Neural cell (in vitro differentiated cells): Measurements from ENCODE around the gene RAB27B. TPM values are rescaled to one million over a fixed set of nuclear protein-coding genes. Genes with fewer than 3 reads are reported as not detected.

ENCODE experiments used
- H2AFZ ChIP-seq: fragments of 200-600, 300-800 bp; sonication (generic), shearing (Covaris generic); 2 replicates; pipeline ENCODE4 v1.6.0; 2014; ENCODE audit warnings: low read depth, mild to moderate bottlenecking, antibody characterized with exemption, low read length, moderate library complexity
- H3F3A ChIP-seq: fragments of 200-600 bp; shearing (Covaris generic); 2 replicates; pipeline ENCODE4 v1.6.1; 2016; ENCODE audit warnings: mild to moderate bottlenecking, moderate library complexity, mixed read lengths, antibody characterized with exemption, low read length; ENCODE audit not compliant: insufficient read depth, poor library complexity, severe bottlenecking
- H3K27ac ChIP-seq: fragments of 200-600, 300-800 bp; sonication (generic), shearing (Covaris generic); 2 replicates; pipeline ENCODE4 v1.5.1; 2014; ENCODE audit warnings: mild to moderate bottlenecking, low read length, moderate library complexity
- H3K27me3 ChIP-seq: fragments of 300-800, 200-600 bp; sonication (generic), shearing (Covaris generic); 2 replicates; pipeline ENCODE4 v1.6.0; 2014; ENCODE audit warnings: mild to moderate bottlenecking, low read depth, low read length, moderate library complexity; ENCODE audit not compliant: insufficient read depth
- H3K36me3 ChIP-seq: fragments of 300-800, 200-600 bp; sonication (generic), shearing (Covaris generic); 2 replicates; pipeline ENCODE4 v1.5.1; 2014; ENCODE audit warnings: mild to moderate bottlenecking, antibody characterized with exemption, low read length, moderate library complexity; ENCODE audit not compliant: insufficient read depth
- H3K4me2 ChIP-seq: fragments of 300-800, 200-600 bp; sonication (generic), shearing (Covaris generic); 2 replicates; pipeline ENCODE4 v1.6.0; 2014; ENCODE audit warnings: mild to moderate bottlenecking, low read length
- H3K4me3 ChIP-seq: fragments of 300-800, 200-600 bp; sonication (generic), shearing (Covaris generic); 2 replicates; pipeline ENCODE4 v1.5.1; 2014; ENCODE audit warnings: mild to moderate bottlenecking, low read length, moderate library complexity
- H3K79me2 ChIP-seq: fragments of 200-600 bp; shearing (Covaris generic); replicated peaks from 2 replicates; pipeline ENCODE4 v1.6.0; 2014; ENCODE audit warnings: mild to moderate bottlenecking, low read length, moderate library complexity; ENCODE audit not compliant: insufficient read depth
- H3K9ac ChIP-seq: fragments of 300-800, 200-600 bp; sonication (generic), shearing (Covaris generic); 2 replicates; pipeline ENCODE4 v1.6.1; 2016; ENCODE audit warnings: mild to moderate bottlenecking, low read length, mixed read lengths
- H3K9me2 ChIP-seq: fragments of 200-600 bp; shearing (Covaris generic); 2 replicates; pipeline ENCODE4 v1.6.1; 2016; ENCODE audit warnings: mild to moderate bottlenecking, low read length, mixed read lengths; ENCODE audit not compliant: insufficient read depth
- H3K9me3 ChIP-seq: fragments of 200-600, 300-800 bp; sonication (generic), shearing (Covaris generic); 2 replicates; pipeline ENCODE4 v1.6.1; 2016; ENCODE audit warnings: mild to moderate bottlenecking, mixed run types, low read length, moderate library complexity, mixed read lengths
- H4K20me1 ChIP-seq: fragments of 200-600 bp; shearing (Covaris generic); 2 replicates; pipeline ENCODE4 v1.6.1; 2016; ENCODE audit warnings: mild to moderate bottlenecking, mixed run types; ENCODE audit not compliant: insufficient read depth
- EP300 ChIP-seq: fragments of 450-650 bp; conservative IDR thresholded peaks from 2 replicates; pipeline ENCODE4 v1.6.1; 2014; ENCODE audit warnings: antibody characterized with exemption, mild to moderate bottlenecking, moderate library complexity; ENCODE audit not compliant: poor library complexity, severe bottlenecking
- EZH2 ChIP-seq: fragments of 200-600, 300-800 bp; shearing (Covaris generic), sonication (generic); IDR thresholded peaks from 2 replicates; pipeline ENCODE4 v1.6.1; 2014; ENCODE audit warnings: antibody characterized with exemption, low read length, borderline replicate concordance, mild to moderate bottlenecking; ENCODE audit not compliant: insufficient read depth, poor library complexity, severe bottlenecking
- MXI1 ChIP-seq: fragments of 450-650 bp; conservative IDR thresholded peaks from 2 replicates; pipeline ENCODE4 v1.6.1; 2014; ENCODE audit warnings: antibody characterized with exemption, mild to moderate bottlenecking; ENCODE audit not compliant: poor library complexity, severe bottlenecking
- POLR2AphosphoS5 ChIP-seq: IDR thresholded peaks from 2 replicates; pipeline ENCODE4 v1.6.1; 2012
- RAD21 ChIP-seq: fragments of 450-650 bp; conservative IDR thresholded peaks from 2 replicates; pipeline ENCODE4 v1.6.1; 2014; ENCODE audit warnings: antibody characterized with exemption, mild to moderate bottlenecking, moderate library complexity
- SMC3 ChIP-seq: fragments of 450-650 bp; conservative IDR thresholded peaks from 2 replicates; pipeline ENCODE4 v1.6.1; 2014; ENCODE audit warnings: antibody characterized with exemption, mild to moderate bottlenecking, moderate library complexity; ENCODE audit not compliant: poor library complexity
- TAF1 ChIP-seq: IDR thresholded peaks from 2 replicates; pipeline ENCODE4 v1.6.1; 2012; ENCODE audit warnings: low read depth
- polyA plus RNA-seq: library from polyadenylated mRNA; depleted of rRNA; stranded (reverse); fragments of >200 nt; gene quantifications from 2 replicates; pipeline ENCODE4 v1.2.3, GENCODE V29; 2014
- TF ChIP-seq, protein P1 (sequence below): IDR thresholded peaks from 2 replicates; pipeline ENCODE4 v1.6.1; 2012; ENCODE audit warnings: borderline replicate concordance
- TF ChIP-seq, protein P2 (sequence below): fragments of 450-650 bp; IDR thresholded peaks from 2 replicates; pipeline ENCODE4 v1.5.1; 2014; ENCODE audit warnings: antibody characterized with exemption, mild to moderate bottlenecking, moderate library complexity; ENCODE audit not compliant: poor library complexity, severe bottlenecking

The RAB27B gene
- polyA plus RNA-seq, 1 donor from 2014 or later = 37.3 TPM

DNA sequence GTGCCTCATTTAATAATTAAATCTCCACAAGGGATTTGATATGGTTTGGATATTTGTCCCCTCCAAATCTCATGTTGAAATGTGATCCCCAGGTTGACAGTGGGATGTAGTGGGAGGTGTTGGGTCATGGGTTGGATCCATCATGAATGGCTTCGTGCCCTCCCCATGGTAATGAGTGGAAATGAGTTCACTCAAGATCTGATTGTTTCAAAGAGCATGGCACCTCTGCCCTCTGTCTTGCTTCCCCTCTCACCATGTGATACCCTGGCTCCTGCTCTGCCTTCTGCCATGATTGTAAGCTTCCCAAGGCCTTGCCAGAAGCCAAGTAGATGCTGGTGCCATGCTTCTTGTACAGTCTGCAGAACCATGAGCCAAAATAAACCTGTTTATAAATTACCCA lies 15.0 kb upstream of the RAB27B start:
- no peak overlapping the region for H3K9ac ChIP-seq
- no peak overlapping the region for H3K4me2 ChIP-seq
- no peak overlapping the region for H3K4me3 ChIP-seq
- no peaks in the 10 kb centered on the region for H3F3A ChIP-seq
- H3K9me2 ChIP-seq = no peaks in the 10 kb centered on the region
- H3K27ac ChIP-seq = no peak overlapping the region
- H3K36me3 ChIP-seq = no peaks in the 10 kb centered on the region
- H4K20me1 ChIP-seq = no peaks in the 10 kb centered on the region
- TF ChIP-seq EP300 = no peak
- TF ChIP-seq MXI1 = no peak
- no peak for TF ChIP-seq RAD21
- TF ChIP-seq, protein P1, sequence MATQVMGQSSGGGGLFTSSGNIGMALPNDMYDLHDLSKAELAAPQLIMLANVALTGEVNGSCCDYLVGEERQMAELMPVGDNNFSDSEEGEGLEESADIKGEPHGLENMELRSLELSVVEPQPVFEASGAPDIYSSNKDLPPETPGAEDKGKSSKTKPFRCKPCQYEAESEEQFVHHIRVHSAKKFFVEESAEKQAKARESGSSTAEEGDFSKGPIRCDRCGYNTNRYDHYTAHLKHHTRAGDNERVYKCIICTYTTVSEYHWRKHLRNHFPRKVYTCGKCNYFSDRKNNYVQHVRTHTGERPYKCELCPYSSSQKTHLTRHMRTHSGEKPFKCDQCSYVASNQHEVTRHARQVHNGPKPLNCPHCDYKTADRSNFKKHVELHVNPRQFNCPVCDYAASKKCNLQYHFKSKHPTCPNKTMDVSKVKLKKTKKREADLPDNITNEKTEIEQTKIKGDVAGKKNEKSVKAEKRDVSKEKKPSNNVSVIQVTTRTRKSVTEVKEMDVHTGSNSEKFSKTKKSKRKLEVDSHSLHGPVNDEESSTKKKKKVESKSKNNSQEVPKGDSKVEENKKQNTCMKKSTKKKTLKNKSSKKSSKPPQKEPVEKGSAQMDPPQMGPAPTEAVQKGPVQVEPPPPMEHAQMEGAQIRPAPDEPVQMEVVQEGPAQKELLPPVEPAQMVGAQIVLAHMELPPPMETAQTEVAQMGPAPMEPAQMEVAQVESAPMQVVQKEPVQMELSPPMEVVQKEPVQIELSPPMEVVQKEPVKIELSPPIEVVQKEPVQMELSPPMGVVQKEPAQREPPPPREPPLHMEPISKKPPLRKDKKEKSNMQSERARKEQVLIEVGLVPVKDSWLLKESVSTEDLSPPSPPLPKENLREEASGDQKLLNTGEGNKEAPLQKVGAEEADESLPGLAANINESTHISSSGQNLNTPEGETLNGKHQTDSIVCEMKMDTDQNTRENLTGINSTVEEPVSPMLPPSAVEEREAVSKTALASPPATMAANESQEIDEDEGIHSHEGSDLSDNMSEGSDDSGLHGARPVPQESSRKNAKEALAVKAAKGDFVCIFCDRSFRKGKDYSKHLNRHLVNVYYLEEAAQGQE = no peak
- TF ChIP-seq TAF1 = no peak
- TF ChIP-seq, protein P2, sequence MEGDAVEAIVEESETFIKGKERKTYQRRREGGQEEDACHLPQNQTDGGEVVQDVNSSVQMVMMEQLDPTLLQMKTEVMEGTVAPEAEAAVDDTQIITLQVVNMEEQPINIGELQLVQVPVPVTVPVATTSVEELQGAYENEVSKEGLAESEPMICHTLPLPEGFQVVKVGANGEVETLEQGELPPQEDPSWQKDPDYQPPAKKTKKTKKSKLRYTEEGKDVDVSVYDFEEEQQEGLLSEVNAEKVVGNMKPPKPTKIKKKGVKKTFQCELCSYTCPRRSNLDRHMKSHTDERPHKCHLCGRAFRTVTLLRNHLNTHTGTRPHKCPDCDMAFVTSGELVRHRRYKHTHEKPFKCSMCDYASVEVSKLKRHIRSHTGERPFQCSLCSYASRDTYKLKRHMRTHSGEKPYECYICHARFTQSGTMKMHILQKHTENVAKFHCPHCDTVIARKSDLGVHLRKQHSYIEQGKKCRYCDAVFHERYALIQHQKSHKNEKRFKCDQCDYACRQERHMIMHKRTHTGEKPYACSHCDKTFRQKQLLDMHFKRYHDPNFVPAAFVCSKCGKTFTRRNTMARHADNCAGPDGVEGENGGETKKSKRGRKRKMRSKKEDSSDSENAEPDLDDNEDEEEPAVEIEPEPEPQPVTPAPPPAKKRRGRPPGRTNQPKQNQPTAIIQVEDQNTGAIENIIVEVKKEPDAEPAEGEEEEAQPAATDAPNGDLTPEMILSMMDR = no peak
- TF ChIP-seq POLR2AphosphoS5 = no peak
- no peak for TF ChIP-seq SMC3
- TF ChIP-seq EZH2 = no peak
- no peaks in the 10 kb centered on the region for H3K27me3 ChIP-seq
- no peak overlapping the region for H2AFZ ChIP-seq
- H3K9me3 ChIP-seq = no peaks in the 10 kb centered on the region
- H3K79me2 ChIP-seq = no peaks in the 10 kb centered on the region

DNA sequence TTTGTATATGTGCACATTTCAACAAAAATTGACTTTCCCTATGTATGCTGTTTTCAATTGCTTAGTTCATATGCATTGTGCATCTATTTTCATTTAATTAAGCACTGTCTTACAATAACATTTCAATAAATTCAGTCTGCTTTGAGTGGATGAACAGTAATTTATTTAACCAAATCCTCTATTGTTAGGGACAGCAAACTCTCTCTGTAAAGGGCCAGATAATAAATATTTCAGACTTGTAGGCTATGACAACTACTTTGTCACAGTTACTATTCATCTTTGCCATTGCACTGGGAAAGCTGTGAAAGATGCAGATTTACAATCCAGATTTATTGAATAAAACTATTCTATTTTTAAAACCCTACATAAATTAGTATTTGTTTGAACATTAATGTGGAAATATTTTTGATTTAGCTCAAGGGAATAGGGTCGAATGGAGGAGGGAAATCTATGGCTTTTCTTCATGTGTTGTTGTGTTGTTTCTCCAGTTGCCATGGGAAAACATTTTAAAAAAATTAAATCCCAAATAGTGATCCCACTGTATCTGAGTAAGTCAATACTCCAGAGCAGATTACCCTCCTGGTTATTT lies 14.2 kb upstream of the RAB27B start:
- H2AFZ ChIP-seq = no peak overlapping the region
- H3K9me2 ChIP-seq = no peaks in the 10 kb centered on the region
- H3K9ac ChIP-seq = no peak overlapping the region
- no peaks in the 10 kb centered on the region for H4K20me1 ChIP-seq
- no peaks in the 10 kb centered on the region for H3K9me3 ChIP-seq
- no peak overlapping the region for H3K4me2 ChIP-seq
- H3K27ac ChIP-seq = no peak overlapping the region
- no peak overlapping the region for H3K4me3 ChIP-seq
- H3K36me3 ChIP-seq = no peaks in the 10 kb centered on the region
- no peaks in the 10 kb centered on the region for H3K27me3 ChIP-seq
- no peaks in the 10 kb centered on the region for H3F3A ChIP-seq
- TF ChIP-seq MXI1 = no peak
- TF ChIP-seq TAF1 = no peak
- no peak for TF ChIP-seq RAD21
- TF ChIP-seq EZH2 = no peak
- TF ChIP-seq, protein P1 = no peak
- TF ChIP-seq, protein P2 = no peak
- no peak for TF ChIP-seq POLR2AphosphoS5
- no peak for TF ChIP-seq EP300
- no peak for TF ChIP-seq SMC3
- no peaks in the 10 kb centered on the region for H3K79me2 ChIP-seq
